Measurements from ENCODE around the gene CMA1. TPM values are rescaled to one million over a fixed set of nuclear protein-coding genes. Genes with fewer than 3 reads are reported as not detected.
"Not testable (repeated sequence)": the region's sequence is repeated elsewhere in the genome, so short reads cannot be mapped to it uniquely, and the experiment has no call there.

CMA1 gene
- not detected in 2 replicates for total RNA-seq (2014; rRNA removed; shearing (Covaris generic))
- polyA plus RNA-seq (2014; cell fraction: nucleus; rRNA removed), result not detected in 2 replicates

GRCh38 chr14:24508155-24508840 is at the start of gene CMA1:
Gene CMA1, minus strand, starts transcription at chr14:24508265. Its CDS starts 30 bp downstream, at chr14:24508235.
- DNase-seq (ENCODE audit: extremely low read depth, low read depth), result no peak

- no peak for DNase-seq (ENCODE audit: extremely low read depth, low read depth)
Observed at GRCh38 chr14:24556756-24557155, 48.7 kb upstream of the CMA1 start.

GRCh38 chr14:24549064-24549463 is 41.0 kb upstream of the CMA1 start:
- DNase-seq (ENCODE audit: extremely low read depth, low read depth), result not testable (repeated sequence)

- DNase-seq (ENCODE audit: extremely low read depth, low read depth), result no peak
Observed at GRCh38 chr14:24542346-24542936, 34.4 kb upstream of the CMA1 start.

- DNase-seq (ENCODE audit: extremely low read depth, low read depth), result no peak
Observed at GRCh38 chr14:24535737-24536136, 27.7 kb upstream of the CMA1 start.

- DNase-seq (ENCODE audit: extremely low read depth, low read depth), result no peak
Observed at GRCh38 chr14:24534286-24534685, 26.2 kb upstream of the CMA1 start.

GRCh38 chr14:24525877-24526620 is 18.0 kb upstream of the CMA1 start:
- DNase-seq (ENCODE audit: extremely low read depth, low read depth), result not testable (repeated sequence)

GRCh38 chr14:24518851-24519250 is 10.8 kb upstream of the CMA1 start:
- no peak for DNase-seq (ENCODE audit: extremely low read depth, low read depth)

GRCh38 chr14:24514209-24514608 is 6.1 kb upstream of the CMA1 start:
- no peak for DNase-seq (ENCODE audit: extremely low read depth, low read depth)

- DNase-seq (ENCODE audit: extremely low read depth, low read depth), result no peak
Observed at GRCh38 chr14:24513009-24513408, 4.9 kb upstream of the CMA1 start.

- no peak for DNase-seq (ENCODE audit: extremely low read depth, low read depth)
Observed at GRCh38 chr14:24506443-24506842, 1.6 kb downstream of the CMA1 start.

GRCh38 chr14:24504425-24504950 is 3.6 kb downstream of the CMA1 start:
- DNase-seq (ENCODE audit: extremely low read depth, low read depth), result no peak

GRCh38 chr14:24491586-24492408 is 16.3 kb downstream of the CMA1 start:
- not testable (repeated sequence) for DNase-seq (ENCODE audit: extremely low read depth, low read depth)

- no peak for DNase-seq (ENCODE audit: extremely low read depth, low read depth)
Observed at GRCh38 chr14:24483604-24484252, 24.3 kb downstream of the CMA1 start.

- DNase-seq (ENCODE audit: extremely low read depth, low read depth), result not testable (repeated sequence)
Observed at GRCh38 chr14:24482699-24483303, 25.3 kb downstream of the CMA1 start.

GRCh38 chr14:24481622-24482324 is 26.3 kb downstream of the CMA1 start:
- peak; percentile 59 for DNase-seq (ENCODE audit: extremely low read depth, low read depth)

GRCh38 chr14:24479999-24480398 is 28.1 kb downstream of the CMA1 start:
- DNase-seq (ENCODE audit: extremely low read depth, low read depth), result not testable (repeated sequence)

- no peak for DNase-seq (ENCODE audit: extremely low read depth, low read depth)
Observed at GRCh38 chr14:24475261-24475660, 32.8 kb downstream of the CMA1 start.

GRCh38 chr14:24473211-24473610 is 34.9 kb downstream of the CMA1 start:
- no peak for DNase-seq (ENCODE audit: extremely low read depth, low read depth)
